ENCODE measurements around the gene POLA1.
"Not testable (repeated sequence)": the region's sequence is repeated elsewhere in the genome, so short reads cannot be mapped to it uniquely, and the experiment has no call there.

Gene POLA1

GRCh38 chrX:24863779-24864178 is 170.1 kb downstream of the POLA1 start:
- not testable (repeated sequence) for H3K27me3 Mint-ChIP-seq

GRCh38 chrX:24870143-24870542 is 176.4 kb downstream of the POLA1 start:
- Mint-ChIP-seq H3K36me3 (ENCODE audit: low read depth) (peaks cover 10% of the 10 kb centered on the region), H3K27ac (no peak overlapping the region), H3K4me3 (no peak overlapping the region), H3K4me1 (ENCODE audit: low read depth) (no peaks in the 10 kb centered on the region), H3K27me3 (no peaks in the 10 kb centered on the region), H3K9me3 (no peaks in the 10 kb centered on the region)

More at GRCh38 chrX:24863779-24864178, 170.1 kb downstream of the POLA1 start:
- not testable (repeated sequence) for H3K4me3 Mint-ChIP-seq; H3K4me1 Mint-ChIP-seq (ENCODE audit: low read depth); H3K9me3 Mint-ChIP-seq; H3K27ac Mint-ChIP-seq
- H3K36me3 Mint-ChIP-seq (ENCODE audit: low read depth) = peaks cover 31% of the 10 kb centered on the region

- H3K27ac Mint-ChIP-seq = no peak overlapping the region
- H3K9me3 Mint-ChIP-seq = no peaks in the 10 kb centered on the region
- H3K4me1 Mint-ChIP-seq (ENCODE audit: low read depth) = no peaks in the 10 kb centered on the region
- H3K4me3 Mint-ChIP-seq = no peak overlapping the region
- no peaks in the 10 kb centered on the region for H3K27me3 Mint-ChIP-seq
- H3K36me3 Mint-ChIP-seq (ENCODE audit: low read depth) = peaks cover 5% of the 10 kb centered on the region
Measured at GRCh38 chrX:24874604-24875247, 181.0 kb downstream of the POLA1 start.

GRCh38 chrX:24876530-24877287 is 183.0 kb downstream of the POLA1 start:
- H3K27ac Mint-ChIP-seq = no peak overlapping the region
- no peaks in the 10 kb centered on the region for H3K9me3 Mint-ChIP-seq
- H3K36me3 Mint-ChIP-seq (ENCODE audit: low read depth) = peaks cover 10% of the 10 kb centered on the region
- H3K27me3 Mint-ChIP-seq = no peaks in the 10 kb centered on the region
- no peak overlapping the region for H3K4me3 Mint-ChIP-seq
- H3K4me1 Mint-ChIP-seq (ENCODE audit: low read depth) = no peaks in the 10 kb centered on the region

- H3K4me1 Mint-ChIP-seq (ENCODE audit: low read depth) = no peaks in the 10 kb centered on the region
- no peak overlapping the region for H3K4me3 Mint-ChIP-seq
- H3K27ac Mint-ChIP-seq = no peak overlapping the region
- H3K36me3 Mint-ChIP-seq (ENCODE audit: low read depth) = peaks cover 13% of the 10 kb centered on the region
- no peaks in the 10 kb centered on the region for H3K27me3 Mint-ChIP-seq
- H3K9me3 Mint-ChIP-seq = no peaks in the 10 kb centered on the region
Measured at GRCh38 chrX:24877288-24877664, 183.6 kb downstream of the POLA1 start.

GRCh38 chrX:24877854-24878650 is 184.3 kb downstream of the POLA1 start:
- Mint-ChIP-seq H3K36me3 (ENCODE audit: low read depth) (peaks cover 13% of the 10 kb centered on the region), H3K27ac (no peak overlapping the region), H3K4me1 (ENCODE audit: low read depth) (no peaks in the 10 kb centered on the region), H3K4me3 (no peak overlapping the region), H3K9me3 (no peaks in the 10 kb centered on the region), H3K27me3 (no peaks in the 10 kb centered on the region)

GRCh38 chrX:24879679-24880078 is 186.0 kb downstream of the POLA1 start:
- H3K4me1 Mint-ChIP-seq (ENCODE audit: low read depth) = no peaks in the 10 kb centered on the region
- H3K9me3 Mint-ChIP-seq = no peaks in the 10 kb centered on the region
- H3K27me3 Mint-ChIP-seq = no peaks in the 10 kb centered on the region
- peaks cover 17% of the 10 kb centered on the region for H3K36me3 Mint-ChIP-seq (ENCODE audit: low read depth)
- H3K4me3 Mint-ChIP-seq = no peak overlapping the region
- H3K27ac Mint-ChIP-seq = no peak overlapping the region

GRCh38 chrX:24886916-24887315 is 193.2 kb downstream of the POLA1 start:
- Mint-ChIP-seq H3K27ac (no peak overlapping the region), H3K4me3 (no peak overlapping the region), H3K4me1 (ENCODE audit: low read depth) (no peaks in the 10 kb centered on the region), H3K27me3 (no peaks in the 10 kb centered on the region), H3K36me3 (ENCODE audit: low read depth) (peaks cover 40% of the 10 kb centered on the region), H3K9me3 (no peaks in the 10 kb centered on the region)

GRCh38 chrX:24890677-24891076 is 197.0 kb downstream of the POLA1 start:
- H3K4me3 Mint-ChIP-seq = no peak overlapping the region
- no peaks in the 10 kb centered on the region for H3K27me3 Mint-ChIP-seq
- H3K27ac Mint-ChIP-seq = no peak overlapping the region
- H3K4me1 Mint-ChIP-seq (ENCODE audit: low read depth) = peaks cover 4% of the 10 kb centered on the region
- H3K9me3 Mint-ChIP-seq = no peaks in the 10 kb centered on the region
- peaks cover 48% of the 10 kb centered on the region for H3K36me3 Mint-ChIP-seq (ENCODE audit: low read depth)

GRCh38 chrX:24899391-24899790 is 205.7 kb downstream of the POLA1 start:
- Mint-ChIP-seq H3K4me3 (no peak overlapping the region), H3K4me1 (ENCODE audit: low read depth) (peaks cover 4% of the 10 kb centered on the region), H3K9me3 (no peaks in the 10 kb centered on the region), H3K27ac (no peak overlapping the region), H3K36me3 (ENCODE audit: low read depth) (peaks cover 51% of the 10 kb centered on the region), H3K27me3 (no peaks in the 10 kb centered on the region)

GRCh38 chrX:24900234-24900633 is 206.5 kb downstream of the POLA1 start:
- H3K4me3 Mint-ChIP-seq = no peak overlapping the region
- no peaks in the 10 kb centered on the region for H3K27me3 Mint-ChIP-seq
- no peak overlapping the region for H3K27ac Mint-ChIP-seq
- H3K4me1 Mint-ChIP-seq (ENCODE audit: low read depth) = peaks cover 1% of the 10 kb centered on the region
- peaks cover 46% of the 10 kb centered on the region for H3K36me3 Mint-ChIP-seq (ENCODE audit: low read depth)
- no peaks in the 10 kb centered on the region for H3K9me3 Mint-ChIP-seq

- Mint-ChIP-seq H3K4me1 (ENCODE audit: low read depth) (no peaks in the 10 kb centered on the region), H3K4me3 (no peak overlapping the region), H3K36me3 (ENCODE audit: low read depth) (peaks cover 39% of the 10 kb centered on the region), H3K9me3 (no peaks in the 10 kb centered on the region), H3K27ac (no peak overlapping the region), H3K27me3 (no peaks in the 10 kb centered on the region)
Measured at GRCh38 chrX:24902806-24903205, 209.1 kb downstream of the POLA1 start.

- H3K4me3 Mint-ChIP-seq = no peak overlapping the region
Measured at GRCh38 chrX:24918715-24919114, 225.0 kb downstream of the POLA1 start.

GRCh38 chrX:24920769-24921168 is 227.1 kb downstream of the POLA1 start:
- Mint-ChIP-seq H3K27me3 (no peaks in the 10 kb centered on the region), H3K27ac (no peak overlapping the region), H3K9me3 (no peaks in the 10 kb centered on the region), H3K4me1 (ENCODE audit: low read depth) (peaks cover 12% of the 10 kb centered on the region), H3K36me3 (ENCODE audit: low read depth) (peaks cover 24% of the 10 kb centered on the region), H3K4me3 (no peak overlapping the region)

More at GRCh38 chrX:24918715-24919114, 225.0 kb downstream of the POLA1 start:
- Mint-ChIP-seq H3K4me1 (ENCODE audit: low read depth) (peaks cover 8% of the 10 kb centered on the region), H3K9me3 (no peaks in the 10 kb centered on the region), H3K27me3 (no peaks in the 10 kb centered on the region), H3K27ac (no peak overlapping the region), H3K36me3 (ENCODE audit: low read depth) (peaks cover 15% of the 10 kb centered on the region)

- Mint-ChIP-seq H3K4me1 (ENCODE audit: low read depth) (peaks cover 10% of the 10 kb centered on the region), H3K4me3 (no peak overlapping the region), H3K27me3 (no peaks in the 10 kb centered on the region), H3K27ac (no peak overlapping the region), H3K9me3 (no peaks in the 10 kb centered on the region), H3K36me3 (ENCODE audit: low read depth) (peaks cover 32% of the 10 kb centered on the region)
Measured at GRCh38 chrX:24925430-24925829, 231.7 kb downstream of the POLA1 start.

Measured in stimulated activated naive CD8-positive, alpha-beta T cell treated with anti-CD3 and anti-CD28 coated beads, Interleukin-15, Interleukin-2, amounts not matched to agents 100 ng/mL and 50 ng/mL, for 24 hours (primary cell).